ENCODE measurements around the gene TMEFF1. TPM values are rescaled to one million over a fixed set of nuclear protein-coding genes. Genes with fewer than 3 reads are reported as not detected.

The TMEFF1 gene
- total RNA-seq, 2 donors from 2014 or later, result 0.37 TPM; not detected in 1

- Histone ChIP-seq H3K9me3 (peaks cover 0 to 5% of the 10 kb centered on the region in 2 donors), H3K27me3 (no peaks in the 10 kb centered on the region), H3K27ac (no peak overlapping the region), H3K4me3 (no peak overlapping the region), H3K4me1 (no peaks in the 10 kb centered on the region), H3K36me3 (peaks cover 20% of the 10 kb centered on the region)
- TF ChIP-seq CTCF (IDR thresholded peaks at IDR 0.05), result no peak
- no peak for DNase-seq (ENCODE audit: low spot score)
Observed at GRCh38 chr9:100452894-100453293, 20.1 kb upstream of the TMEFF1 start.

GRCh38 chr9:100455470-100455869 lies 17.5 kb upstream of the TMEFF1 start:
- Histone ChIP-seq H3K4me3 (no peak overlapping the region), H3K9me3 (peaks cover 0 to 5% of the 10 kb centered on the region in 2 donors), H3K27ac (no peak overlapping the region), H3K36me3 (peaks cover 20% of the 10 kb centered on the region), H3K4me1 (no peaks in the 10 kb centered on the region), H3K27me3 (no peaks in the 10 kb centered on the region)
- TF ChIP-seq CTCF (IDR thresholded peaks at IDR 0.05), result no peak
- DNase-seq (ENCODE audit: low spot score), result no peak

- TF ChIP-seq CTCF (IDR thresholded peaks at IDR 0.05), result no peak
- no peaks in the 10 kb centered on the region for H3K27me3 ChIP-seq
- no peaks in the 10 kb centered on the region for H3K4me1 ChIP-seq
- peaks cover 10% of the 10 kb centered on the region for H3K36me3 ChIP-seq
- no peak overlapping the region for H3K27ac ChIP-seq
- no peak overlapping the region for H3K4me3 ChIP-seq
- peaks cover 0 to 5% of the 10 kb centered on the region in 2 donors for H3K9me3 ChIP-seq
- DNase-seq (ENCODE audit: low spot score), result no peak
Observed at GRCh38 chr9:100457517-100457916, 15.4 kb upstream of the TMEFF1 start.

GRCh38 chr9:100459963-100460362 lies 13.0 kb upstream of the TMEFF1 start:
- Histone ChIP-seq H3K27ac (no peak overlapping the region), H3K4me1 (no peaks in the 10 kb centered on the region), H3K36me3 (no peaks in the 10 kb centered on the region), H3K9me3 (no peaks in the 10 kb centered on the region), H3K27me3 (no peaks in the 10 kb centered on the region), H3K4me3 (no peak overlapping the region)
- DNase-seq (ENCODE audit: low spot score), result no peak
- TF ChIP-seq CTCF (IDR thresholded peaks at IDR 0.05), result no peak

GRCh38 chr9:100465274-100465673 lies 7.7 kb upstream of the TMEFF1 start:
- no peak for TF ChIP-seq CTCF (IDR thresholded peaks at IDR 0.05)

GRCh38 chr9:100465761-100466160 lies 7.2 kb upstream of the TMEFF1 start:
- no peaks in the 10 kb centered on the region for H3K9me3 ChIP-seq
- TF ChIP-seq CTCF (IDR thresholded peaks at IDR 0.05), result no peak
- DNase-seq (ENCODE audit: low spot score), result no peak
- no peaks in the 10 kb centered on the region for H3K27me3 ChIP-seq
- no peak overlapping the region for H3K4me3 ChIP-seq
- H3K36me3 ChIP-seq, result no peaks in the 10 kb centered on the region
- peaks cover 0 to 5% of the 10 kb centered on the region in 2 donors for H3K4me1 ChIP-seq
- H3K27ac ChIP-seq, result no peak overlapping the region

More at GRCh38 chr9:100465274-100465673, 7.7 kb upstream of the TMEFF1 start:
- DNase-seq (ENCODE audit: low spot score), result no peak
- Histone ChIP-seq H3K36me3 (no peaks in the 10 kb centered on the region), H3K27me3 (no peaks in the 10 kb centered on the region), H3K27ac (no peak overlapping the region), H3K9me3 (no peaks in the 10 kb centered on the region), H3K4me3 (no peak overlapping the region), H3K4me1 (peaks cover 0 to 5% of the 10 kb centered on the region in 2 donors)

Data from right atrium auricular region (tissue), 2 donors.